K562 treated with DMSO at 1 percent for 12 hours (cell line): ENCODE results near the gene SLC4A9. TPM values are rescaled to one million over a fixed set of nuclear protein-coding genes. Genes with fewer than 3 reads are reported as not detected.

Experiments used
- total RNA-seq: library from RNA; unstranded; fragments of 300-600 nt; gene quantifications from 2 replicates; pipeline ENCODE4 v1.2.3, GENCODE V29; 2022; ENCODE audit not compliant: insufficient read depth

The SLC4A9 gene
- not detected in 2 replicates for total RNA-seq

GRCh38 chr5:140360101-140360500 lies at the start of gene SLC4A9:
TSS of gene SLC4A9 (plus strand) at chr5:140360194. CDS start at chr5:140360237, 43 bp downstream.

GRCh38 chr5:140346348-140347221 lies 13.4 kb upstream of the SLC4A9 start, which contains the start of gene HBEGF:
TSS of gene HBEGF (minus strand) at chr5:140346603. CDS start at chr5:140346328, 275 bp downstream.

GRCh38 chr5:140401362-140402257 lies 41.6 kb downstream of the SLC4A9 start, which contains the start of gene ANKHD1:
TSS of gene ANKHD1 (plus strand) at chr5:140401833. CDS start at chr5:140401968, 135 bp downstream.

Other genes with a start within 250 kb of the SLC4A9 start
- gene PURA, start 246.1 kb upstream of the SLC4A9 start, total RNA-seq, result 4.1 and 11.7 TPM in 2 replicates
- gene IGIP, start 234.3 kb upstream of the SLC4A9 start, total RNA-seq, result 0.67 and 2.8 TPM in 2 replicates
- gene CYSTM1, start 185.0 kb upstream of the SLC4A9 start, total RNA-seq, result 110 and 116 TPM in 2 replicates
- gene PFDN1, start 57.1 kb upstream of the SLC4A9 start, total RNA-seq, result 64.8 and 83.1 TPM in 2 replicates
- gene HBEGF, start 13.6 kb upstream of the SLC4A9 start, total RNA-seq, result 0.57 and 2.9 TPM in 2 replicates
- 23.4 and 87.3 TPM in 2 replicates for gene ANKHD1, start 41.6 kb downstream of the SLC4A9 start, total RNA-seq
- gene EIF4EBP3, start 187.5 kb downstream of the SLC4A9 start, total RNA-seq, result 5.1 TPM in 1 of 2 replicates, not detected in the other
- gene SRA1, start 197.3 kb downstream of the SLC4A9 start, total RNA-seq, result 32.8 and 34.4 TPM in 2 replicates
- 7.1 and 18.0 TPM in 2 replicates for gene APBB3, start 204.4 kb downstream of the SLC4A9 start, total RNA-seq
- gene SLC35A4, start 204.6 kb downstream of the SLC4A9 start, total RNA-seq, result 77.4 and 188 TPM in 2 replicates